Renal cortex interstitium (tissue), 11 donors: Measurements from ENCODE around the gene BRPF1. TPM values are rescaled to one million over a fixed set of nuclear protein-coding genes. Genes with fewer than 3 reads are reported as not detected.

Experiments used
- DNase-seq, 11 donors: peaks; one replicate each; pipeline ENCODE4 v3.0.0-alpha.2; 2013; ENCODE audit warnings: low read depth in 9 of 11, low spot score in 4 of 11; ENCODE audit errors: extremely low read depth in 1 of 11
- polyA plus RNA-seq, 3 donors: library from polyadenylated mRNA; unstranded; fragments of 120-200 nt; gene quantifications; one replicate each; pipeline ENCODE4 v1.2.1, GENCODE V29; 2013; ENCODE audit not compliant: insufficient read length in 3 of 3

Gene BRPF1
- polyA plus RNA-seq, 3 donors, result 17.8 to 21.3 (median 20.0) TPM

DNA sequence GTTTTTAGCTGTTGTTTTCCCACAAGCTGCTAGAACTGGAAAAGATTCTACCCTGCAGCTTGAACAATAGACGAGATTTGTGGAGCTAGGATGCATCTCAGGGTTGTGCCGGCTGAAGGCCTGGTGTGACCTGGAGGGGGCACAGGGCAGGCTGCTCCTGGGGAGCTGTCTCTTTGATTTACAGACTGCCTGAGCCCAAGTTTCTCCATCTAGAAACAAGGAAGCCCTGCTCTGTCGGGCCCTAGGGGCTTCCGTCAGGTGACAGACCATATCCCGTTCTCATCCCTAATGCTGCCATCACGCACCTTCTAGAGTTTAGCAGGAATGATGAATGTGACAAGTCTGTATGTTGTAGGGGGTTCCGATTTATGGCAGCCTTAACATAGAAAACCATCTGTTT is 35.8 kb upstream of the BRPF1 start:
- DNase-seq, result no peak

DNA sequence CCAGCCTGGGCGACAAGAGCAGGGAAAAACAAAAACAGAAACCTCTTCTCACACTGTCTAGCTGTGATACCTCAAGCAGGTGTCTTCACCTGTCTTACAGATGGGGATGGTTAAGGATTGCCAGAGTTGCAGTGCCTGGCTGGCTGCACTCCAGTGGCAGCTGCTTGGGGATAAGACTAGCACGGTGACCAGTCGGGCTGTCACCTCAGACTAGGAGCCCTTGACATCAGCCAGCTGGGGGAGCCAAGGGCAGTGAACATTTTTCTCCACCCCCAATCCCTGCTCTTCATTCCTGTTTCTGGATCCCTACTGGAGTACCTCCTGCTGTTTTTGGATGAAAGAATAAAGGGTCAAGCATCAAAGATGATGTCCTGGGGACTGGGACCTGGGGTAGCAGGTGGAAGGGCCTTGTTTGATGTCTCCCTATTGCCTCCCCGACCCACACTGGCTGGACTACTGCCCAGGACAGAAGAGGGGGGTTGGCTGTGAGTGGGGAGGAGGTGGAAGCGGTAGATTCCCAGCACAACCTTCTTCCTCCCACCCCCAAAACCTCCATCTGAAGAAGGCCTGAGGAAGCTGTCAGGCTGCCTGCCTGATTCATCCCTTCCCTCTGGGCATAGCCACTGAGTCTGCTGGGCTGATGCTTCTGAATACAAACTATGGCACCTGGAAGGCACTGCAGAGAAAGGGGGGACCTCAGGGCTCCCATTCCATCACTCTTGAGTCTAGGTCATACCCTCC is 34.9 kb upstream of the BRPF1 start:
- no peak for DNase-seq

DNA sequence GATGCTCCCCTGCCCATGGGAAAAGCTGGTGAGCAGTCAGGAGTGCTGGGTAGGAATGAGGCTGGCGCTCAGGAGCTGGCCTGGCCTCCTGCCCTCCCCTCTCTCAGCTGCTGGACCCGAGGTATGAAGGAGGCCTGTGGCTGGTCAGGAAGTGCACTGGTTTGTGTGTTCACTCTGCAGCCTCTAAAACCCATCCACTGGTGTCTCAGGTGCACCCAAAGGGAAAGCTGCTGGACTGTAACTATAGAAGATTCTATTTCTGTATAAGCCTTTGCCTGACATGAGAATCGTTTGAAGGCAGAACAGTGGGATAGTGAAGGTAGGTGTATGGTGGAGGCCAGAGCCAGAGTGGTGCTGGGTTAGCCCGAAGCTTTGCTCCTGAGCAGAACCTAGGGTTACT is 33.6 kb upstream of the BRPF1 start:
- no peak for DNase-seq

DNA sequence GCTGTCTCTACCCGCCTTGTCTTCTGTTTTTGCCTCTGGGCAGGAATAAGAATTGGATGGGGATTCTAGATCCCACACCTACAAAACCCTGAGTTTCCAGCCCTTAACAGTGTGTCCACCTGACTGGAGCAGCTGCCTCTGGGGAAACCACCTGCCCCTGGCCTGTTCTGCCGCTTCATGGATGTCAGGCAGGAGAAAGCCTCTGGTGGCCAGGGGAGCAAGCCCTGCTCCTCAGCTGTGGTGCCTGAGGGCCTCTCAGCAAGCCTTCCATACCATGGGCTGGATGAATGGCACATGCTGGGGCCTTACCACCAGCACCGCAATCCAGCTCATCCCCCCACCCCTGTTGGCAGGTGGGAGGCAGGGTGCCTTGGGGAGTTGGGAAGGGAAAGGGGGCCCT is 33.2 kb upstream of the BRPF1 start:
- DNase-seq, result no peak

DNA sequence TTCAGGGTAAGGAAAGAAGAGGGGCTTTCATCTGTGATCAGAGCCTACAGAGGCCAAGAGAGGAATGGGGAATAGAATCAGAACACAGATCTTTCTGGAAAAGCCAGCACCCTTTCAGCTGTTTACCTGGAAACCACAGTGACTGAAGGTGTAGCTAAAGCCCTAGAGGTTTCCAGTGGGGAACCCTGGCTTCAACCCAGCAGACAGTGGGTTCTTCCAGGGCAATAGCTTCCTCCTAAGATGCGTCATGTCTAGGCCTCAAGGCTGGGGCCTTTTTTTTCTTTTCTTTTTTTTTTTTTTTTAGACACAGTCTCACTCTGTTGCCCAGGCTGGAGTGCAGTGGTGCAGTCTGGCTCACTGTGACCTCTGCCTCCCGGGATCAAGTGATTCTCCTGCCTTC is 31.0 kb upstream of the BRPF1 start:
- no peak for DNase-seq

DNA sequence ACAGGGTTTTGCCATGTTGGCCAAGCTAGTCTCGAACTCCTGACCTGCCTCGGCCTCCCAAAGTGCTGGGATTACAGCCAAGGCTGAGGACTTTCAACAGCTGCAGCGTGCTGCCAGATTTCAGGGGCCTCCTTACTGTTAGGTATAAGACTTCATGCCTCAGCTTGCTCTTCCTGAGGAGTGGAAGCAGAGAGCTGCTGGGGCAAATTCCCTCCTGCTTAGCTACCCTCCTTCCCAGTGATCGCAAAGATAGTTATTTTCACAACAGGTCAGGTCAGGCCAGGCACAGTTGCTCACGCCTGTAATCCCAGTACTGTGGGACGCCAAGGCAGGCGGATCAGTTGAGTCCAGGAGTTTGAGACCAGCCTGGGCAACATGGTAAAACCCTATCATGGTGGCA is 30.5 kb upstream of the BRPF1 start:
- no peak for DNase-seq

DNA sequence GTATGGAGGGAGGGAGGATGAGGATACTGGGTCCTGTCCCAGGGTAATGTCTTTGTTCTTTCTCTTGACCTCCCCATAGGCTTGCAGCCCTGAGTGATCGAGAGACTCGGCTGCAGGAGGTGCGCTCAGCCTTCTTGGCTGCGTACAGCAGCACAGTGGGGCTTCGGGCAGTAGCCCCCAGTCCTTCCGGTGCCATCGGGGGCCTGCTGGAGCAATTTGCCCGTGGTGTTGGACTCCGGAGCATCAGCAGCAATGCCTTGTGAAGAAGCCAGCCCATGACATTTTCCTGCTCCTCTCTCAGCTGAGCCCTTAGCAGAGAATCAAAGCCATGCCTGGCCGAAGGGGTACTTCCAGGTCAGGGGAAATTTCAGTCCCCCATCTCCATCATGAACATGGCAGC is 29.8 kb upstream of the BRPF1 start:
- no peak for DNase-seq

DNA sequence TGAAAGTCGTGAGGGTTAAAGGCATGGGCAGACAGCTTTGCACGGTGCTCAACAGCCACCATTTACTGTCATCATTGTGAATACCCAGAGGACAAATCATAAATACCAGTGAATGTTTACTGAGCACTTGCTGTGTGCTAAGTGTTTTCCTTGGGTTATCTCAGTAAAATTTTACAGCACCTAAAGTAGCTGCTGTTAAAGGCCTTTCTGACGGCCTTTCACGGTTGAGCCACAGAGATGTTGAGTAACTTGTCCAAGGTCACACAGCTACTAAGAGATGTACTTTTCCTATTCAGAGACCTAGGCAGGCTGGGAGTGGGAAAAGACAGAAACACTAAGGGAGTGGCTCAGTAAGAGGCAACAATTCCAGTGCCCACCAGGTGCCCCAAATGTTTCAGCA is 28.3 kb upstream of the BRPF1 start:
- no peak for DNase-seq

DNA sequence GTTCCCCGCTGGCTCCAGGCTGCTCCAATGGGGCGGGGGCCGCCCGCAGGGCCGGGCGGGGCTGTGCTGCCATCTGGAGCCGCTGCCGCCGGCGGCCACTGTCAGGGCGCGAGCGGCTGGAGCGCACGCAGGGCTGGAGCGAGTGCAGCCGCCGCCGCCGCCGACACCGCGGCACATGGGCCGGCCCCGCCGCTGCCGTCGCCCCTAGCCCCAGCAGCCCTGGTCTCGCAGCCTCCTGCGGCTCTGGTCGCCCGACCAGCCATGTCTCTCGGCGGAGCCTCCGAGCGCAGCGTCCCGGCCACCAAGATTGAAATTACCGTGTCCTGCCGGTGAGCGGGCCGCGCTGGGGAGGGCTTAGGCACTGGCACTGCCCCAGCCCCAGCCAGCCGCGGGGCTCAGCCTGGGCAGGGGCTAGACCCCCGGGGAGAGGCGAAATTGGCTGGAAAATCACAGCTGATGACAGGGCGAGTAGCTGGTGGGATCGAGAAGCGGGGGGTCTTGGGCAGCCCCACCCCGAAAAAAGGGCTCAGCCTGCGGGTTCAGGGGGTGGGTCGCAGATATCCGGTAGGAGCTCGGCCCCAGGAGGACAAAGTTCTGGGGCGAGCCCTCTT is 27.7 kb upstream of the BRPF1 start, which contains the start of gene CPNE9:
CPNE9 (plus strand) TSS at position 98 of the 611 bp plus-strand sequence; CDS start at position 262, 164 bp downstream.
- DNase-seq, result no peak

DNA sequence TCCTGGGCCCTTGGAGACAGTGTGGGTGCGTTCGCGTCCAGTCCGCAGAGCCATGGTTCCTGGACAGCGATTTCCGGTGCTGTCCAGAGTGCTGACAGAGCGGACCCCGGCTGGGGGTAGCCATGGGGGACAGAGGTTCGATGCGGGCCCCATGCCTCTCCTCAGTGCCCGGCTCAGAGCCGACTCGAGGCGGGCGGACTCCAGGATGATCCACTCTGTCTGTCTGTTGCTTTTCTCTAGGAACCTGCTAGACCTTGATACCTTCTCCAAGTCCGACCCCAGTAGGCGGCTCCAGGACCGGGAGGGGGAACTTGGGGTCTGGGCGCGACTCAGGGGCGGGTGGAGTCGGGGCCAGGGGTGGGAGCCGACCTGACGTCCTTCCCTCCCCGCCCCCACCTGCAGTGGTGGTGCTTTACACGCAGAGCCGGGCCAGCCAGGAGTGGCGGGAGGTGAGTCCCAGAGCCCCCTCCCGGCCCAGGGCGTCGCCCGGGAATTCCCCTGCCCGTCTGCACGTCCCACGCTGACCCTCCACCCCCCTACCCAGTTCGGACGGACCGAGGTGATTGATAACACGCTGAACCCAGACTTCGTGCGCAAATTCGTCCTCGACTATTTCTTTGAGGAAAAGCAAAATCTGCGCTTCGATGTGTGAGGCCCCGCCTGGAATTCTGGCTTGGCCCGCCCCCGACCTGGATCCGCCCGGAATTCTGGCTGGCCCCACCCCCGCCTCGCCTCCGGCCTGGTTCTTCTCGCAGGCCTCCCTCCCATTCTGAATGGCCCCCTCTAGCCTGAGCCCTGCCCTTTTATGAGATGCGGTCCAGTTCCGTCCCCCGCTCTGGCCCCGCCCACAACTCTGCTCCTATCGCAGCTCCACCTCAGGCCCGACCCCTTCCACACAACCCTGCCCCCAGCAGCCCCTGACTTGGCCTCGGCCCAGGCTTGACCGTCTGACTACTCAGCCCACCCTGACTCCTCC is 26.9 kb upstream of the BRPF1 start:
- DNase-seq, result peak in 9 of 11 donors; percentile 13 to 58 (median 36)

DNA sequence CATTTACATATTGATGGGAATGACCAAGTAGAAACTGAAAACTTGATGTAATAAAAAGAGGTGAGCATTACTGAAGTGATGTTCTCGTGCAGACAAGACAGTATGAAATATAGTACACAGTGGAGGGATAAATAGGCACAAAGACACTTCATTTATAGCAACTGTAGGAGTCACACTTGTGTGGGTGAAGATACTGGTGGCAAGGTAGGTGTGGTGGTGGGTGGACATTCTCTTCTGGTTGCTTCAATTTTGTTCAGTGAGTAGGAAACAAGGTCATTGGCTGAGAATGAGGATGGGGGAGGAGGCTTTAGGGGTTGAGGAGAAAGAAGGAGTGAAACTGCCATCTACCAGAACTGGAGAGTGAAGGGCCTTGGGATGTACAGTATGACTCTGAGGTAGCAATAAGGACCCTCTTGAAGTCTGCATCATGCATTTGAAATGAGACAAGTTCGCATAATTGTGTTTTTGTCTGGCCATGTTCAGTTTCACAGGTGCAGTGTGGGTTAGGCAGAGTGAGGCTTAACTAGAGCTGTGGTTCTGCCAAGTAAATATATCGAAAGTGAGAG is 21.3 kb upstream of the BRPF1 start:
- no peak for DNase-seq

DNA sequence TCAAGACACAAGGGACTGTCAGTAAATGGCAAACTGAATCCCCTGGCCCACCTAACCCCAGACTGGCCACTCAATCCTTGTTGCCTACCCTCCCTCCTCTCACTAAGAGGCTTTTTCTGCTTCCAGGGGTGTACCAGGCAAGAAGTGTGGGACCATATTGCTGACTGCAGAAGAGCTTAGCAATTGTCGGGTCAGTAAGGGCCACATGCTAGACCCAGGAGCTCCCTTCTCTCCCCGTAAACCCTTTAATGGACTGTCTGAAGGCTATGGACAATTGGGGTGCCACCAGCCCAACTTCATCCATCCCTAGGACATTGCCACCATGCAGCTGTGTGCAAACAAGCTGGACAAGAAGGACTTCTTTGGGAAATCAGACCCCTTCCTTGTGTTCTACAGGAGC is 19.1 kb upstream of the BRPF1 start:
- no peak for DNase-seq

DNA sequence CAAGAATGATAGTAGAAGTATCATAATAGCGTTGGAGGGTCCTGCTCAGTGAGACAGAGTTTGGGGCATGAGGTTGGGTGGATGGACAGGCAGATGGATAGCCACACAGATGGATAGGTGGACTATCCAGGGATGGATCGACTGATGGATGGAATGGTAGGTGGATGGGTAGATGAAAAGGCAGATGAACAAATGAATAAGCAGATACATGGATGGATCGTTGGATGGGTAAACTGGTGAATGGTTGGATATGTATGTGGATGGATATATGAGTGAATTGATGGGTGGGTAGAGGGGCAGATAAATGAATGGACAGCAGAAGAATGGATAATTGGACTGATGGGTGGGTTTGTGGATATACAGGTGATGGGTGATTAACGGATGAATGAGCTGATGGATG is 18.4 kb upstream of the BRPF1 start:
- no peak for DNase-seq

DNA sequence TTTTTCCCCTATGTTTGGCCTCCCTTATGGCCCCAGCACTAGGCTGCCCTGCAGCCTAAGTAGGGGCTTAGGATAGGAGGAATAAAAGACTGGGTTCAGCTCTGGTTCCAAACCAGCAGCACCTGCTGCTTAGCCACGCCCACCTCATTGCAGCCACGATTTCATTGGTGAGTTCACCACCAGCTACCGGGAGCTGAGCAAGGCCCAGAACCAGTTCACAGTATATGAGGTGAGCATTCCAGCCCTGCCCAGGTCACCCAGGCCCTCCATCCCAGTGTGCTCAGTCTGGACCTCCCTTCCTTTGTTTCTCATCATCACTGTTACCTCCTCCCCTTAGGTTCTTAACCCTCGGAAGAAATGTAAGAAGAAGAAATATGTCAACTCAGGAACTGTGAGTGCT is 16.4 kb upstream of the BRPF1 start:
- DNase-seq, result no peak

DNA sequence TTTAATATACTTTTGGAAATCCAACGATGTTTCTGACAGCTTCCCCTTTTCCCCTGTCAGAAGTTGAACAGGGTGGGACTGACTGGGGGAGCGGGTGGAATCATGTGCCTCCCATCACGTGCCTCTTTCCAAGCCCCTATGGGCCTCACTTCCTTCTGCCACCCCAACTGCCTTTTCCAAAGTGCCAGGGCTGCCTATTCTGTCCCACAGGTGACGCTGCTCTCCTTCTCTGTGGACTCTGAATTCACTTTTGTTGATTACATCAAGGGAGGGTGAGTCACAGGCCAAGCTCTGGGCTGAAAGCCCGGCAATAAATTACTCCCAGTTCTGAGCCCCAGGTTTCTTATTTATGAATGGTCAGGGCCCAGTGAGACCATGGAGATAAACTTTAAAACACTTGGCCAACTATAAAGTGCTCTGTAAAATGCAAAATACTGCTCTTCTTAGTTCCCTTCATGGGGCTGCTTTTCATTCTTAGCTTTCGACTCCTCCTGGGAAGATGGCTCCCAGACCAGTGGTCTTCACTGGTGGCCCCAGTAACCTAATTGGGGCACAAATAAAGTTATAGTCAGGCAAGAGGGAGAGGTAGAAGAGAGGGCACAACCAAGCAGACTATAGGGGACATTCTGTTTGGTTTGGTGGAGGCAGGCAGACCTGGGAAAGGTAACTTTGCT is 15.6 kb upstream of the BRPF1 start:
- peak in 2 of 11 donors; percentile 8 to 19 for DNase-seq

DNA sequence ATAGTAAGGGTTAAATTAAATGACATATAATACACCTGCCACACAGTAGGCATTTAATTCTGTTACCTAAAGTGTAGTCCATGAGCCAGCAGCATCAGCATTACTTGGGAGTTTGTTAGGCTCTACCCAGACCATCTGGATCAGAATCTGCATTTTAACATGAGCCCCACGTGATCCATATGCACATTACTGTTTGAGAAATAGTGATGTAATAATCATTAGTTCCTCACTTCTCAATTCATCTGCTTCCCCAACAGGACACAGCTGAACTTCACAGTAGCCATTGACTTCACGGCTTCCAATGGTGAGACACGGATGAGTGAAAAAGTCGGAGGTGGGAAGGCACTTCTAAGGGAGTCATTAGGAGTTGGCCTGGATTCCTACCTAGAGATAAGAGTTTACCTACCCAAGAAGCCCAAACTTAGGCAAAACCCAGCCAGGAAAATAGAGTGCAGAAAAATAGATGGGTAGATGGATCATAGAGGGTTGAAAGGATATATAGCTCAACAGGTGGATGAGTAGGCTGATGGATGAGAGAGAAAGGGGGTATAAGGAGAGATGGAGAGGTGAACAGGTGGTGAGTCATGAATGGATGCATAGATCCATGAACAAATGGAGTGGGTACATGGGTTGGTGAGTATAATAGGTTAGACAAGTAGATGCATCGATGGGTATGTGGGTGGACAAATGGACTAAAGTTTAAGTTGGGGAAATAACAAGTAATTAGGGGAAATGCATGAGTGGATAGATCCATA is 14.6 kb upstream of the BRPF1 start:
- DNase-seq, result no peak

DNA sequence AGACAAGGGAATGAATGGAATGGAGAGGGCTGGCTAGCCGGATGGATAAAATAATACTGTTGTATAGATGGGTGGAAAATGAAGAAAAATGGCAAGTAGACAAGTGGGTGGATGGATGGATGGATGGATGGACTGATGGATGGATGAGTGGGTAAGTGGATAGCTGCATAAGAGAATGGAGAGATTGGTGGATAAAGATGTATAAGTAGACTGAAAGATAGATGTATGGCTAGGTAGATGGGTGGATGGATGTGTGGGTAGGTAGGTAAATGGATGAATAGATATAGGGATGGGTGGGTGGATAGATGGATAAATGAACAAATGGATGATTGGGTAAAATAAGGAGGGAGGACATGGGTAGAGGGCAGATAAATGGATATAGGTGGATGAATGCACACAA is 14.0 kb upstream of the BRPF1 start:
- no peak for DNase-seq

DNA sequence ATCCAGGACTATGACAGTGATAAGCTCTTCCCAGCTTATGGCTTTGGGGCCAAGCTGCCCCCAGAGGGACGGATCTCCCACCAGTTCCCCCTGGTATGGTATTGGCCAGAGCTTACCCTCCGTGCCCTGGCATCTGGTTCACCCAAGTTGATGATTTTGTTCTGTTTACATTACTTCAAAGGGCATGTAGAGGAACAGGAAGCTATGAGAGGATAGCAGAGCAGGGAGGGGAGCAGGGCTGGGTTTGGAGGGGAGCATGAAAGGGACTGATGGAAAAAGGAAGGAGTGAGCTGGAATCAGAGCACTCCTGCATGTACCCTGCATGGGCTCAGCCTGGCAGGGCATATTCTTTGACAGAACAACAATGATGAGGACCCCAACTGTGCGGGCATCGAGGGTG is 13.4 kb upstream of the BRPF1 start:
- DNase-seq, result no peak
